SK-N-MC (cell line): Measurements from ENCODE around the gene OR5M11.

ENCODE experiments used
- DNase-seq: peaks from one replicate; pipeline ENCODE4 v3.0.0-alpha.2; 2011; ENCODE audit warnings: low read depth, low spot score
- H3K27ac ChIP-seq: fragments of 200-600 bp; sonication (generic); 2 replicates; pipeline ENCODE4 v1.5.1; 2016; ENCODE audit warnings: mixed run types
- H3K36me3 ChIP-seq: fragments of 200-600 bp; sonication (generic); 2 replicates; pipeline ENCODE4 v1.6.1; 2017; ENCODE audit warnings: antibody characterized with exemption, low read length, mixed read lengths; ENCODE audit not compliant: insufficient read depth
- H3K4me3 ChIP-seq: fragments of 200-600 bp; sonication (generic); 2 replicates; pipeline ENCODE4 v1.5.1; 2016
- H3K9ac ChIP-seq: fragments of 200-600 bp; sonication (generic); 2 replicates; pipeline ENCODE4 v1.8.0; 2017; ENCODE audit warnings: mixed run types, mixed read lengths; ENCODE audit not compliant: insufficient read length
- H3K9me3 ChIP-seq: fragments of 200-600 bp; sonication (generic); 2 replicates; pipeline ENCODE4 v1.6.1; 2017; ENCODE audit warnings: low read depth, mild to moderate bottlenecking, antibody characterized with exemption, low read length, moderate library complexity, mixed read lengths
- EZH2 ChIP-seq: fragments of 200-600 bp; sonication (generic); IDR thresholded peaks from one replicate; pipeline ENCODE4 v1.6.1; 2017; ENCODE audit warnings: antibody characterized with exemption
- FOXP2 ChIP-seq: optimal IDR thresholded peaks from 2 replicates; pipeline ENCODE3; 2011; ENCODE audit warnings: mild to moderate bottlenecking, moderate library complexity; ENCODE audit not compliant: insufficient read depth; ENCODE audit errors: extremely low read length, control extremely low read depth
- POLR2AphosphoS5 ChIP-seq: IDR thresholded peaks from 2 replicates; pipeline ENCODE4 v1.6.1; 2012; ENCODE audit warnings: mild to moderate bottlenecking, low read depth, low read length, borderline replicate concordance

OR5M11 gene

GRCh38 chr11:56522008-56522407, 21.0 kb downstream of the OR5M11 start:
- no peaks in the 10 kb centered on the region for H3K36me3 ChIP-seq
- H3K9me3 ChIP-seq = no peaks in the 10 kb centered on the region
- H3K4me3 ChIP-seq = no peak overlapping the region
- TF ChIP-seq FOXP2 = no peak
- no peak for TF ChIP-seq EZH2
- no peak for TF ChIP-seq POLR2AphosphoS5
- no peak overlapping the region for H3K9ac ChIP-seq
- no peak for DNase-seq
- no peak overlapping the region for H3K27ac ChIP-seq

GRCh38 chr11:56513280-56513679, 29.8 kb downstream of the OR5M11 start:
- Histone ChIP-seq H3K4me3 (no peak overlapping the region), H3K27ac (no peak overlapping the region), H3K9me3 (no peaks in the 10 kb centered on the region), H3K36me3 (no peaks in the 10 kb centered on the region), H3K9ac (no peak overlapping the region)
- TF ChIP-seq POLR2AphosphoS5 (no peak), EZH2 (no peak), FOXP2 (no peak)
- DNase-seq = no peak

GRCh38 chr11:56509439-56509838, 33.6 kb downstream of the OR5M11 start:
- TF ChIP-seq POLR2AphosphoS5 (no peak), EZH2 (no peak), FOXP2 (no peak)
- Histone ChIP-seq H3K4me3 (no peak overlapping the region), H3K9ac (no peak overlapping the region), H3K36me3 (no peaks in the 10 kb centered on the region), H3K9me3 (no peaks in the 10 kb centered on the region), H3K27ac (no peak overlapping the region)
- DNase-seq = no peak

GRCh38 chr11:56497010-56497409, 46.0 kb downstream of the OR5M11 start:
- Histone ChIP-seq H3K9ac (no peak overlapping the region), H3K9me3 (no peaks in the 10 kb centered on the region), H3K4me3 (no peak overlapping the region), H3K27ac (no peak overlapping the region), H3K36me3 (no peaks in the 10 kb centered on the region)
- DNase-seq = no peak
- TF ChIP-seq FOXP2 = no peak
- no peak for TF ChIP-seq POLR2AphosphoS5
- no peak for TF ChIP-seq EZH2

GRCh38 chr11:56495117-56495516, 47.9 kb downstream of the OR5M11 start:
- Histone ChIP-seq H3K9me3 (no peaks in the 10 kb centered on the region), H3K27ac (no peak overlapping the region), H3K36me3 (no peaks in the 10 kb centered on the region), H3K4me3 (no peak overlapping the region), H3K9ac (no peak overlapping the region)
- DNase-seq = no peak
- TF ChIP-seq FOXP2 (no peak), POLR2AphosphoS5 (no peak), EZH2 (no peak)
